Measurements from ENCODE around the gene UNC13B.
"Not testable (repeated sequence)": the region's sequence is repeated elsewhere in the genome, so short reads cannot be mapped to it uniquely, and the experiment has no call there.

UNC13B gene

DNA sequence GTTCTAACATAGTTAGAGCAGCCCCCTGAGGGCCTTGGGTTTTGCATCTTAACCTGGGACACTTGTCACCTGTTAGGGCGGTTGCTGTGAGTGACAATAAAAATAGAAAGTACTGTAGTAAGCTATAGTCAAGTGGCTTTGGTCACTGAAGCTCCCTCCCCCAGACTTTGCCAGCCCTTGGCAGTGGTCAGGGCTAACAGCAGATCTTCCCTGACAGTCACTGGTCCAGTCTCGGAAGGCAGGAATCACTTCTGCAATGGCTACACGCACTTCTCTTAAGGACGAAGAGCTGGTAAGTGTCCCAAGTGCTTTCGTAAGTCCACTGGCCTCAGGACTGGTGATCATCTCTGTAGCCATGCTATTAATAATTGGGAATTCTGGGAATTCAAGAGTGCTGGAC is 213.1 kb downstream of the UNC13B start:
- DNase-seq (ENCODE audit: low read depth in 2 of 2) = no peak

GRCh38 chr9:35380039-35380438 is 218.2 kb downstream of the UNC13B start:
- no peak for DNase-seq (ENCODE audit: low read depth in 2 of 2)

GRCh38 chr9:35380619-35381018 is 218.8 kb downstream of the UNC13B start:
- DNase-seq (ENCODE audit: low read depth in 2 of 2) = no peak

DNA sequence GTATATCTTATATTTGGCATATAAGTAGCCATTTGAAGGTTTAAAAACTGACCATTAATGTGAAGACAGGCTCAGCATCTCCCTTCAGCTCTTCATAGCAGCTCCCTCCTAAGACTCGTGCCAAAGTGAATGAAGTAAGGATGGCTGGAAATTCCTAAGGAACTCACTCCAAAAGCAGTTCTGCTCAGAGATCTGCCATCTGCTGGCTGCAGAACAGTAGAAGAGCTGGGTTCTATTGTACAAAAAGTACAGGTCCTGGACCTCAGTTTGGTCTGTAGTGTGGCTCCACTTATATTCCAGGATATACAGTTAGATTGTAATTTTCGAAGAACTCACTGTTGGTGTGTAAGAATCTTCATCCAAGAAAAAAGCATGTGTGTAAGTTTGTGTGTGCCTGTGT is 223.2 kb downstream of the UNC13B start:
- DNase-seq (ENCODE audit: low read depth in 2 of 2) = no peak

- DNase-seq (ENCODE audit: low read depth in 2 of 2) = no peak
These were observed 233.4 kb downstream of the UNC13B start for GRCh38 chr9:35395076-35395705.

- no peak for DNase-seq (ENCODE audit: low read depth in 2 of 2)
These were observed 233.9 kb downstream of the UNC13B start for GRCh38 chr9:35395706-35396101.

DNA sequence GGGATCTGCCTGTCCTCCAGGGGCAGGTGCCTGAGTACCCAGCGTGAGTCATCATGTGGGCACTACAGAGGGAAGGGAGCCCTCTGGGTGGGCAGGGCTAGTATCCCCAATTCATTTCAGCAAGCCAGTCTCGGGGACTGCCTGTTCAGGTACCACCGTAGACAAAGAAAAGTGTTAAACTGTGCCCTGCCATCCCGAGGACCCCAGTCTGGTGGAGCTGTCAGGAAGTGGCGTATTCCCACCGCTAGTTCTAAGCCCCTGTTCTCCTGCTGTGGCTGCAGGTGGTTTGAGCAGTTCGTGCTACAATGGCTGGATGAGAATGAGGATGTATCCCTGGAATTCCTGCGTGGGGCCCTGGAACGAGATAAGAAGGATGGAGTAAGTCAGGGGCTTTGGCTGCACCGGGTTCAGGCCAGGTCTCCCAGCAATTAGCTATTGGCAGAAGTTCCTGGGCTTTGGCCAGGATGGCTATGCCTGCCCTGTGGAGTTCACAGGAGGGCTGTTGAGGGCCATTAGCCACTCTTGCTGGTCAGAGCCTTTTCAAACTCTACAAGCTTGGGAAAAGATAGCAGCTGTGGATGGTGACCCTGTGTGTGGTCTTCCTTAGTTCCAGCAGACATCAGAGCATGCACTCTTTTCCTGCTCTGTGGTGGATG is 234.9 kb downstream of the UNC13B start:
- DNase-seq (ENCODE audit: low read depth in 2 of 2) = no peak

GRCh38 chr9:35397216-35397698 is 235.4 kb downstream of the UNC13B start:
- no peak for DNase-seq (ENCODE audit: low read depth in 2 of 2)

DNA sequence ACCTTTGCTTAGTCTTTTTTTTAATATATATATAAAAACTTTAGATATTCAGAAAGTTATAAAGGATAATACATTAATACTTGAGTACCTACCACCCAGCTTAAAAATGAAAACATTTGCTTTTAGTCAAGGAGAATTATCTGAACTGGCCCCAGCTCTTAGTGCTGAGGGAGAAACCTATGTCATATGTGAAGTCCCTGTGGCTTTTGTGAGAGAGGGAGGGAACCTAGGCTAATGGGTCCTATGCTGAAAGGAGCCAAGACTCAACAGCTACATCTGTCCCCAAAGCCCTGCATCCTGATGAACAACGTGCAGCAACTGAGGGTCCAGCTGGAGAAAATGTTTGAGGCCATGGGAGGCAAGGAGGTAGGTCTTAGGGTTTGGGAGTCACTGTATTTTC is 236.1 kb downstream of the UNC13B start:
- DNase-seq (ENCODE audit: low read depth in 2 of 2) = no peak

GRCh38 chr9:35398651-35399335 is 237.0 kb downstream of the UNC13B start:
- DNase-seq (ENCODE audit: low read depth in 2 of 2) = no peak

DNA sequence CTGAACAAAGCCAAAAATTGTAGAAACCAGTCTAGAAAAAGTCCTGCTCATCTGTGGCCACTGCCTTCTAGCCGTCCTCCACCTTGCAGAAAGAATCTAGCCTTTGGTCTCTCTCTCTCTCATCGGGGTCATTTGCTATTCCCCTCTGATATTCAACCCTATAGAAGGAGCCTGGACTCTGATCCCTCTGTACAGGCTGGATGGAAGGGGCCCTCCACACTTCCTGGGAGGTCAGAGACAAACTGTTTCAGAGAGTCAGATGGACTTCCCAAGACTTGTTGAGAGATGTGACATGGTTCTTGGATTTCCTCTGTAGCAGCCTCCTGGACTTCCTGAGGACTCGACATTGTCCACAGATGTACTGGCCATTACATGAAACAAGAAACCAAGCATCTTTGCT is 243.1 kb downstream of the UNC13B start:
- DNase-seq (ENCODE audit: low read depth in 2 of 2) = no peak

DNA sequence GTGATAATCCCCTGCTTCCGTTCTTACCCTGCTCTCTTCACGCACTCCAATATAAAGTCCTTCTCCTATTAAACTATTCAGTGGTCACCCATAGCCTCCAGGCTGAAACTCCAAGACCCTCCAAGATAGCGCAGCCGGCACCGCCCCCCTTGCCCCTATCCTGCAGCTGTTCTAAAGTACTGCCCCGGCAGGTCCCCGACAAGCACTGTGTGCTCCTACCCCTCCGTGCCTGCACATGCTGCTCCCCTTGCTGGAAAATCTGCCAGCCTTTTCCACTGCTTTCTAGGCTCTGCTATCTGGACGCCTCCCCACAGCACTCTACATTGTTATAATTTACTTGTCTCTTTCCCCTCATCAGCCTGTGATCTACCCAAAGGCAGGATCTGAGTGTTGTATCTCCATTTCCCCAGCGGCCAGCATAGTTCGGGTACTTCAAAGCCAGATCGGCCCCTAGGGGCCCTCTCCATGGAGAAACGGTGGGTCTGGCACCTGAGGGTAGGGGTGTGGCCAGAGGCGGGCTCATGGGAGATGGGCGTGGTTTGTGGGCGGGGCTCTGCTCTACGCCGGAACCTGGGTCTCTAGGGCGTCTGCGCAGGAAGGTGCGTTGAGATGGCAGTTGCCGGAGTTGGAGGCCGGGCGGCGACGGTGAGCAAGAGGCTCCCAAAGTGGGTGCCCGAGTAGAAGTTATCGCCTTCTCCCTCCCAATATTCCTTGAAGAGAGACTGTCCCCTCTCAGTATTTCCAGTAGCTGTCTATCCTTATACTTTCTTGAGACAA is 244.6 kb downstream of the UNC13B start:
- no peak for DNase-seq (ENCODE audit: low read depth in 2 of 2)

DNA sequence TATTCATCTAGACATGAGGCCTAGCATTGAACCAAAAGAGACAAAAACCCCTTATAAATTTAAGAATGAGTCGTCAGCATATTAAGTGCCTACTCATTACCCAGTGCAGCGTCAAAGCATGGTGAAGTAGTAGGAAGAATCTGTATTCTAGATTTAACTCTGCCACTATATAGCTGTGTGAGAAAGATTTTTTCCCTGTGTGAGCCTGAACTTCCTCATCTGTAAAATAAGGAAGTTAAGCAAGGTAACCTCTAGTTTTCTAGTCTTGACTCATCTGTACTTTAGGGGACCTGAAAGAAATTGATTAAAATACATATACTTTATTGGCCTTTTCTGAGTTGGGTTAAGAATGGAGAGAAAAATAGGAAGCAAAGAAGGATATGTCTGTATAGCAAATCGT is 246.0 kb downstream of the UNC13B start:
- DNase-seq (ENCODE audit: low read depth in 2 of 2) = no peak

- DNase-seq (ENCODE audit: low read depth in 2 of 2) = not testable (repeated sequence)
These were observed 247.6 kb downstream of the UNC13B start for GRCh38 chr9:35409434-35409833.

GRCh38 chr9:35414889-35415288 is 253.1 kb downstream of the UNC13B start:
- no peak for DNase-seq (ENCODE audit: low read depth in 2 of 2)

DNA sequence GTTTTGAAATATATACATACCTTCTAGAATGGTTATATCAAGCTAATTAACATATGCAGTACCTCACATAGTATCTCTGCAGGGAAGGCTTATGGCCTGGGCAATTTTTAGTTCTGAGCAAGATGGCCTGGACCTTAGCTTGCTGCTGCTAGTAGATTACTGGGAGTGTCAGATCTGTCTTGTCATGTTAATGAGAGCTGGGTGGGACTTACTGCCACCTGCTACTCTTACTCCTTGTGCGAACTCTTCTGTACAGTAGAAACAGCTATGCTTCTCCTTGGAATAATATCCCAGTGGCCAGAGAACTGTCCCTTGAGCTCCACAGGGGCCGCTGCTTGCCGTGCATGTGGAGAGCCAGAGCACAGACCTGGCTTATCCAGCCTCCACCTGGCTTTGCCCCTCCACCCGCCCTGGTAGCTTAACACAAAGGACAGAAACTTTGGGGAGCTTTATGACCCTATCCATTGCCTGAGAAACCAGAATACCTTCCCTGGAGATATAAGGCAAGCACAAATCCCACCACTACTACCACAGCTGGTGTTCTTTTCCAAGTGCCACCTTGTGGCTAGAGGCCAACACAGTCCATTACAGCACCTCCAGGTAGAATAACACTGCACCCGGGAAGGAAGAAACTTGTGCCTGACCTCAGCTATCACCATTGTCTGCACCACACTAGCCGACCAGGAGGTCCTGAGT is 253.7 kb downstream of the UNC13B start:
- DNase-seq (ENCODE audit: low read depth in 2 of 2) = no peak

DNA sequence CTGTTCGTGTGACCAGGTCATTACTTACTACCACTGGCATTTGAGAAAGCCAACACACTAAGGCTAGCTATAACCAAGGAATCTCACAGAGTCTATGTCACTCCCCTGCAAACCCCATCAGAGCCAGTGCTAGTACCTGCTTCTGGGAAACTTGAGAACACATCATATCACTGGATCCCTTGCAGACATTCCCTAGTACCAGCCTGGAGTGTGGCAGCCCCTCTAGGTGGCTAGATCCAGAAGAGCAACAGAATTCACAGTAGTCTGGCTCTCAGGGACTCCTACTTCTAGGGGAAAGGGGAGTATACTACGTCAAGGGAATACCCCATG is 254.3 kb downstream of the UNC13B start:
- no peak for DNase-seq (ENCODE audit: low read depth in 2 of 2)

DNA sequence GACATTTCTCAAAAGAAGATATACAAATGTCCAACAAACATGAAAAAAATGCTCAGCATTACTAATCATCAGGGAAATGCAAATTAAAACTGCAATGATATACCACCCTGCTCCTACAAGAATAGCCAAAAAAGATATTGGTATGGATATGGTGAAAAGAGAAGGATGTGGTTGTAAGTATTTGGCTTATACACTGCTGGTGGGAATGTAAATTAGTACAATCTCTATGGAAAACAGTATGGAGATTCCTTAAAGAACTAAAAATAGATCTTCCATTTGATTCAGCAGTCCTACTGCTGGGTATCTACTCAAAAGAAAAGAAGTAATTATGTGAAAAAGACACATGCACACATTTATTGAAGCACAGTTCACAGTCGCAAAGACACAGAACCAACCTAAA is 260.5 kb downstream of the UNC13B start:
- DNase-seq (ENCODE audit: low read depth in 2 of 2) = no peak

DNA sequence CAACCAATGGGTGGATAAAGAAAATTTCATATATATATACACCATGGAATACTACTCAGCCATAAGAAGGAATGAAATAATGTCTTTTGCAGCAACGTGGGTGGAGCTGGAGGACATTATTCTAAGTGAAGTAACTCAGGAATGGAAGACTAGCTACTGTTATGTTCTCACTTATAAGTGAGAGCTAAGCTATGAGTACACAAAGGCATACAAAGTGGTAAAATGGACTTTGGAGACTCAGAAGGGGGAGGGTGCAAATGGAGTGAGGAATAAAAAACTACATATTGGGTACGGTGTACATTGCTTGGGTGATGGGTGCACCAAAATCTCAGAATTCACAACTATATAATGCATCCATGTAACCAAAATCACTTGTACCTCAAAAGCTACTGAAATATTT is 260.9 kb downstream of the UNC13B start:
- no peak for DNase-seq (ENCODE audit: low read depth in 2 of 2)

- DNase-seq (ENCODE audit: low read depth in 2 of 2) = no peak
These were observed 261.7 kb downstream of the UNC13B start for GRCh38 chr9:35423499-35423898.

DNA sequence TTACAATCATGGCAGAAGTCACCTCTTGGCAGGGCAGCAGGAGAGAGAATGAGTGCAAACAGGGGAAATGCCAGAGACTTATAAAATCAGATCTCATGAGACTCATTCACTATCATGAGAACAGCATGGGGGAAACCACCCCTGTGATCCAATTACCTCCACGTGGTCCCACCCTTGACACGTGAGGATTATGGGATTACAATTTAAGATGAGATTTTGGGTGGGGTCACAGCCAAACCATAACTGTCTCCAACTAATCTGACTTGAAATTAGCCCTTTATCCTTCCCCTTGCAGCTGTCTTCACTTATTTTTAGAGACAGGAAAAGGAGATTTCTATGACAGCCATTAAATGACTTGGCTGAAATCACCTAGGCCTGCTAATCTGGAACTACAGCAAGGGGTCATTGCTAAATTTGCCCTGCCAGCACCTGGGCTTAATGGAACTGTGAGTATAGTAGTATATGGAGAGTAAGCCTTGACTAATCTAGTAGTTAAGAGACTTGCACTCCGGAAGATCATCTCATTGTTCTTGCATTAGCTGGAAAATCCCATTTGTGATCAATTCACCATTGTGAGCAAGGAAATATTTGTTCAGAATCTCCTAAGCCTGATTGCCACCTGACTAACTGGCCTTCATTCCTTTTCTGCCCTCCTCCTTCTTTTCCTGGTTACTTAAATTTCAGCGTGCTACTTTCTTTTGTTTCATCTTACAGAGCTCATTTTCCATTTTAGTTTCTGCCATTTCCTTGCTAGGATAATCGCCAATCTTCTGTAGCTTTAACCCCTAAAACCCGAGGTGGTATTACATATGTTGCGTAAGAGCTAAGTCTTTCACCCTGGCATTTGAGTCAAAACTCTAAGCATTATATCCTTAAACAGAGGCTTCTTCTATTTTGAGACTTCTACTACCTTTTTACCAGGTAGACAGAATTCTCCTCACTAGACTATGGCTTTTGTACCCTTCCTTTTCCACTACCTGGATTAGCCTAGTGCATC is 262.8 kb downstream of the UNC13B start:
- DNase-seq (ENCODE audit: low read depth in 2 of 2) = no peak

Data from activated CD8-positive, alpha-beta memory T cell treated with anti-CD3 and anti-CD28 coated beads for 4 hours (primary cell).